ENCODE measurements around the gene HIVEP3.
"Not testable (repeated sequence)": the region's sequence is repeated elsewhere in the genome, so short reads cannot be mapped to it uniquely, and the experiment has no call there.

The HIVEP3 gene

GRCh38 chr1:41918450-41919043, at the start of gene HIVEP3:
TSS of gene HIVEP3 (minus strand) at chr1:41918922.
- Histone ChIP-seq H3K9ac (ENCODE audit: low read depth in 1 of 2, low read length in 2 of 2) (peak within 1 kb of the TSS in 1 of 2 donors; percentile 35), H3K9me3 (ENCODE audit: control insufficient read depth in 1 of 2, low read length in 2 of 2) (no peaks in the 10 kb centered on the region), H3K36me3 (ENCODE audit: control insufficient read depth in 1 of 2, insufficient read depth in 2 of 2, low read length in 2 of 2) (no peaks in the 10 kb centered on the region), H3K27me3 (ENCODE audit: control insufficient read depth in 1 of 2, insufficient read depth in 2 of 2, low read length in 2 of 2) (peaks cover 14 to 18% of the 10 kb centered on the region in 2 donors), H3K4me3 (ENCODE audit: low read depth in 1 of 2, low read length in 2 of 2) (peak within 1 kb of the TSS; percentile 65 to 66), H3K27ac (ENCODE audit: low read depth, low read length) (no peak within 1 kb of the TSS), H3K4me1 (ENCODE audit: control insufficient read depth in 1 of 2, insufficient read depth in 2 of 2, low read length in 2 of 2) (peaks cover 10 to 18% of the 10 kb centered on the region in 2 donors)

- Histone ChIP-seq H3K9me3 (ENCODE audit: control insufficient read depth in 1 of 2, low read length in 2 of 2) (no peaks in the 10 kb centered on the region), H3K9ac (ENCODE audit: low read depth in 1 of 2, low read length in 2 of 2) (no peak overlapping the region), H3K36me3 (ENCODE audit: control insufficient read depth in 1 of 2, insufficient read depth in 2 of 2, low read length in 2 of 2) (no peaks in the 10 kb centered on the region), H3K4me3 (ENCODE audit: low read depth in 1 of 2, low read length in 2 of 2) (no peak overlapping the region), H3K4me1 (ENCODE audit: control insufficient read depth in 1 of 2, insufficient read depth in 2 of 2, low read length in 2 of 2) (no peaks in the 10 kb centered on the region), H3K27ac (ENCODE audit: low read depth, low read length) (no peak overlapping the region), H3K27me3 (ENCODE audit: control insufficient read depth in 1 of 2, insufficient read depth in 2 of 2, low read length in 2 of 2) (no peaks in the 10 kb centered on the region)
Observed at GRCh38 chr1:41964400-41964799, 45.7 kb upstream of the HIVEP3 start.

GRCh38 chr1:41963636-41964035, 44.9 kb upstream of the HIVEP3 start:
- Histone ChIP-seq H3K36me3 (ENCODE audit: control insufficient read depth in 1 of 2, insufficient read depth in 2 of 2, low read length in 2 of 2) (no peaks in the 10 kb centered on the region), H3K9ac (ENCODE audit: low read depth in 1 of 2, low read length in 2 of 2) (no peak overlapping the region), H3K27ac (ENCODE audit: low read depth, low read length) (no peak overlapping the region), H3K9me3 (ENCODE audit: control insufficient read depth in 1 of 2, low read length in 2 of 2) (no peaks in the 10 kb centered on the region), H3K27me3 (ENCODE audit: control insufficient read depth in 1 of 2, insufficient read depth in 2 of 2, low read length in 2 of 2) (no peaks in the 10 kb centered on the region), H3K4me3 (ENCODE audit: low read depth in 1 of 2, low read length in 2 of 2) (no peak overlapping the region), H3K4me1 (ENCODE audit: control insufficient read depth in 1 of 2, insufficient read depth in 2 of 2, low read length in 2 of 2) (no peaks in the 10 kb centered on the region)

GRCh38 chr1:41958015-41958673, 39.4 kb upstream of the HIVEP3 start:
- H3K36me3 ChIP-seq (ENCODE audit: control insufficient read depth in 1 of 2, insufficient read depth in 2 of 2, low read length in 2 of 2) = no peaks in the 10 kb centered on the region
- no peaks in the 10 kb centered on the region for H3K4me1 ChIP-seq (ENCODE audit: control insufficient read depth in 1 of 2, insufficient read depth in 2 of 2, low read length in 2 of 2)
- H3K27me3 ChIP-seq (ENCODE audit: control insufficient read depth in 1 of 2, insufficient read depth in 2 of 2, low read length in 2 of 2) = no peaks in the 10 kb centered on the region
- no peak overlapping the region for H3K27ac ChIP-seq (ENCODE audit: low read depth, low read length)
- H3K9me3 ChIP-seq (ENCODE audit: control insufficient read depth in 1 of 2, low read length in 2 of 2) = no peaks in the 10 kb centered on the region
- H3K9ac ChIP-seq (ENCODE audit: low read depth in 1 of 2, low read length in 2 of 2) = no peak overlapping the region
- no peak overlapping the region for H3K4me3 ChIP-seq (ENCODE audit: low read depth in 1 of 2, low read length in 2 of 2)

- Histone ChIP-seq H3K36me3 (ENCODE audit: control insufficient read depth in 1 of 2, insufficient read depth in 2 of 2, low read length in 2 of 2) (no peaks in the 10 kb centered on the region), H3K27me3 (ENCODE audit: control insufficient read depth in 1 of 2, insufficient read depth in 2 of 2, low read length in 2 of 2) (no peaks in the 10 kb centered on the region), H3K27ac (ENCODE audit: low read depth, low read length) (no peak overlapping the region), H3K9ac (ENCODE audit: low read depth in 1 of 2, low read length in 2 of 2) (no peak overlapping the region), H3K4me1 (ENCODE audit: control insufficient read depth in 1 of 2, insufficient read depth in 2 of 2, low read length in 2 of 2) (no peaks in the 10 kb centered on the region), H3K9me3 (ENCODE audit: control insufficient read depth in 1 of 2, low read length in 2 of 2) (no peaks in the 10 kb centered on the region), H3K4me3 (ENCODE audit: low read depth in 1 of 2, low read length in 2 of 2) (no peak overlapping the region)
Observed at GRCh38 chr1:41957568-41957967, 38.8 kb upstream of the HIVEP3 start.

GRCh38 chr1:41955461-41956159, 36.9 kb upstream of the HIVEP3 start:
- Histone ChIP-seq H3K27me3 (ENCODE audit: control insufficient read depth in 1 of 2, insufficient read depth in 2 of 2, low read length in 2 of 2) (no peaks in the 10 kb centered on the region), H3K9ac (ENCODE audit: low read depth in 1 of 2, low read length in 2 of 2) (no peak overlapping the region), H3K27ac (ENCODE audit: low read depth, low read length) (no peak overlapping the region), H3K9me3 (ENCODE audit: control insufficient read depth in 1 of 2, low read length in 2 of 2) (no peaks in the 10 kb centered on the region), H3K4me3 (ENCODE audit: low read depth in 1 of 2, low read length in 2 of 2) (no peak overlapping the region), H3K4me1 (ENCODE audit: control insufficient read depth in 1 of 2, insufficient read depth in 2 of 2, low read length in 2 of 2) (no peaks in the 10 kb centered on the region), H3K36me3 (ENCODE audit: control insufficient read depth in 1 of 2, insufficient read depth in 2 of 2, low read length in 2 of 2) (no peaks in the 10 kb centered on the region)

- no peaks in the 10 kb centered on the region for H3K9me3 ChIP-seq (ENCODE audit: control insufficient read depth in 1 of 2, low read length in 2 of 2)
- no peaks in the 10 kb centered on the region for H3K27me3 ChIP-seq (ENCODE audit: control insufficient read depth in 1 of 2, insufficient read depth in 2 of 2, low read length in 2 of 2)
- H3K4me1 ChIP-seq (ENCODE audit: control insufficient read depth in 1 of 2, insufficient read depth in 2 of 2, low read length in 2 of 2) = no peaks in the 10 kb centered on the region
- no peaks in the 10 kb centered on the region for H3K36me3 ChIP-seq (ENCODE audit: control insufficient read depth in 1 of 2, insufficient read depth in 2 of 2, low read length in 2 of 2)
- H3K9ac ChIP-seq (ENCODE audit: low read depth in 1 of 2, low read length in 2 of 2) = no peak overlapping the region
- H3K27ac ChIP-seq (ENCODE audit: low read depth, low read length) = no peak overlapping the region
- H3K4me3 ChIP-seq (ENCODE audit: low read depth in 1 of 2, low read length in 2 of 2) = no peak overlapping the region
Observed at GRCh38 chr1:41954533-41954944, 35.8 kb upstream of the HIVEP3 start.

- no peak overlapping the region for H3K27ac ChIP-seq (ENCODE audit: low read depth, low read length)
- no peaks in the 10 kb centered on the region for H3K9me3 ChIP-seq (ENCODE audit: control insufficient read depth in 1 of 2, low read length in 2 of 2)
- H3K36me3 ChIP-seq (ENCODE audit: control insufficient read depth in 1 of 2, insufficient read depth in 2 of 2, low read length in 2 of 2) = no peaks in the 10 kb centered on the region
- H3K27me3 ChIP-seq (ENCODE audit: control insufficient read depth in 1 of 2, insufficient read depth in 2 of 2, low read length in 2 of 2) = no peaks in the 10 kb centered on the region
- no peaks in the 10 kb centered on the region for H3K4me1 ChIP-seq (ENCODE audit: control insufficient read depth in 1 of 2, insufficient read depth in 2 of 2, low read length in 2 of 2)
- no peak overlapping the region for H3K9ac ChIP-seq (ENCODE audit: low read depth in 1 of 2, low read length in 2 of 2)
- H3K4me3 ChIP-seq (ENCODE audit: low read depth in 1 of 2, low read length in 2 of 2) = no peak overlapping the region
Observed at GRCh38 chr1:41953291-41953690, 34.6 kb upstream of the HIVEP3 start.

- H3K4me1 ChIP-seq (ENCODE audit: control insufficient read depth in 1 of 2, insufficient read depth in 2 of 2, low read length in 2 of 2) = no peaks in the 10 kb centered on the region
- H3K9me3 ChIP-seq (ENCODE audit: control insufficient read depth in 1 of 2, low read length in 2 of 2) = no peaks in the 10 kb centered on the region
- no peak overlapping the region for H3K27ac ChIP-seq (ENCODE audit: low read depth, low read length)
- H3K9ac ChIP-seq (ENCODE audit: low read depth in 1 of 2, low read length in 2 of 2) = no peak overlapping the region
- no peak overlapping the region for H3K4me3 ChIP-seq (ENCODE audit: low read depth in 1 of 2, low read length in 2 of 2)
- no peaks in the 10 kb centered on the region for H3K36me3 ChIP-seq (ENCODE audit: control insufficient read depth in 1 of 2, insufficient read depth in 2 of 2, low read length in 2 of 2)
- H3K27me3 ChIP-seq (ENCODE audit: control insufficient read depth in 1 of 2, insufficient read depth in 2 of 2, low read length in 2 of 2) = no peaks in the 10 kb centered on the region
Observed at GRCh38 chr1:41952208-41952607, 33.5 kb upstream of the HIVEP3 start.

- H3K9ac ChIP-seq (ENCODE audit: low read depth in 1 of 2, low read length in 2 of 2); H3K27ac ChIP-seq (ENCODE audit: low read depth, low read length); H3K27me3 ChIP-seq (ENCODE audit: control insufficient read depth in 1 of 2, insufficient read depth in 2 of 2, low read length in 2 of 2); H3K4me1 ChIP-seq (ENCODE audit: control insufficient read depth in 1 of 2, insufficient read depth in 2 of 2, low read length in 2 of 2); H3K9me3 ChIP-seq (ENCODE audit: control insufficient read depth in 1 of 2, low read length in 2 of 2); H3K4me3 ChIP-seq (ENCODE audit: low read depth in 1 of 2, low read length in 2 of 2); H3K36me3 ChIP-seq (ENCODE audit: control insufficient read depth in 1 of 2, insufficient read depth in 2 of 2, low read length in 2 of 2): not testable (repeated sequence)
Observed at GRCh38 chr1:41951492-41951891, 32.8 kb upstream of the HIVEP3 start.

All from duodenal mucosa (tissue), 2 donors.